Measurements from ENCODE around the gene TYROBP.
"Not testable (repeated sequence)": the region's sequence is repeated elsewhere in the genome, so short reads cannot be mapped to it uniquely, and the experiment has no call there.

TYROBP gene

DNA sequence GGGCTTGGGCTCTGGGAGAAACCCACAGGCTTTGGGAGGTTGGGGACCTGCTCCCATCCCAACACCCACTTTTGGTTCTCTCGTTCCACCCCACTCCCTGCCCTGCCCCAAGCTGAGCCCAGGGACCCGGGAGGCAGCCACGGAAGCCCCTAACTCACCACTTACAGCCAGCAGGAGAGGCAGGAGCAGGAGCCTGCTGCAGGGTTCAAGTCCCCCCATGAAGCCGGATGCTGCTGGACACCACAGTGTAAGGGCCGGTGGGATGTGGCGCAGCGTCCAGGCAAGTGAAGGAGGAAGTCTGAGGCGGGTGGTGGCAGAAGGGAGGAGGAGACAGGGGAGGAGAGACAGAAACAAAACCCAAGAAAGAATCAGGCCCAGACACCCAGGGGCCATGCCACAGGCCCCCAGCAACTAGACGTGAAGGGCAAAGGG is at the start of gene TYROBP:
TYROBP (minus strand) TSS at position 286 of the 432 bp plus-strand sequence; CDS start at position 219, 67 bp downstream.
- DNase-seq, result peak; percentile 73

DNA sequence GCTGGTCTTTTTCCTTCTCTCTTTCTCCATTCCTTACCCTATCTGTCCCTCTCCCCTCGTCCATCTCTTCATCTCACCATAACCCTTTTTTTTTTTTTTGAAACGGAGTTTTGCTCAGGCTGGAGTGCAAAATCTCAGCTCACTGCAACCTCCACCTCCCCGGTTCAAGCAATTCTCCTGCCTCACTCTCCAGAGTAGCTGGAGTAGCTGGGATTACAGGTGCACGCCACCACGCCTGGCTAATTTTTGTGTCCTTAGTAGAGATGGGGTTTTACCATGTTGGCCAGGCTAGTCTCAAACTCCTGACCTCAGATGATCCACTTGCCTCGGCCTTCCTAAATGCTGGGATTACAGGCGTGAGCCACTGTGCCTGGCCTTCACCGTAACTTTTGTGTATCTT is 49.3 kb upstream of the TYROBP start:
- DNase-seq, result not testable (repeated sequence)

- DNase-seq, result no peak
Observed at GRCh38 chr19:35955881-35956634, 48.0 kb upstream of the TYROBP start.

DNA sequence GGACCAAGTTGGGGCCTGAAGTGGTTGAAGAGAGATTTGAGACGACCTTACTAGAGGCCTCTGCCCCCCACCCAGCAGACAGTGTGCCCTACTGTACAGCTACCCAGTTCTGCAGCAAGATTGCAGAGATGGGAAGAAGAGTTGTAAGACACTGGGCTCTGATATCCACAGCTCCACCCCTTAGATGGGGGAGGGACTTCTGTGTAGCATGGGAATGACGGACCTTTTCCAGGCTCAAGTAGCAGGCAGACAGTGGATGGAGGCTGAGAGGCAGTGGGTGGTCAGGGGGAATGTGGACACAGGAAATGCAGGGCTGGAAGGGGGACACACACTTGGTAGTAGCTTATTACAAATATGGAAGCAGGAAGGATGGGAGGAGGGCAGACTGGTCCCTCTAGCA is 41.0 kb upstream of the TYROBP start:
- DNase-seq, result no peak

DNA sequence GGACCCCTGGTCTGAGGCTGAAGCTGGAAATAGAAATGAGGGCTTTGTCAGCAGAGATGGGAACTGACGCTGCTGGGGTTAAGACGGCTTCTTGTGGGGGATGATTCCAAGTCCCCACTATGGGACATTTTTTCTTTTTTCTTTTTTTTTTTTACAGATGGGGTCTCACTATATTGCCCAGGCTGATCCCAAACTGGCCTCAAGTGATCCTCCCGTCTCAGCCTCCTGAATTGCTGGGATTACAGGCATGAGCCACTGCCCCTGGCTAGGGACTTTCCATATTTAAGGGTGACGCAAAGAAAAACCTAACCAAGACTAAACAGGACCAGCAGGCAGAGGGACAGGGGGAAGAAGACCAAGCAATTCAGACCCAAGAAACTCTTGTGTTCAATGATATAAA is 38.1 kb upstream of the TYROBP start:
- DNase-seq, result no peak

- DNase-seq, result no peak
Observed at GRCh38 chr19:35945121-35945790, 37.2 kb upstream of the TYROBP start.

GRCh38 chr19:35944556-35944955 is 36.5 kb upstream of the TYROBP start:
- DNase-seq, result no peak

GRCh38 chr19:35943321-35944301 is 35.5 kb upstream of the TYROBP start:
- no peak for DNase-seq

- no peak for DNase-seq
Observed at GRCh38 chr19:35942235-35942634, 34.1 kb upstream of the TYROBP start.

DNA sequence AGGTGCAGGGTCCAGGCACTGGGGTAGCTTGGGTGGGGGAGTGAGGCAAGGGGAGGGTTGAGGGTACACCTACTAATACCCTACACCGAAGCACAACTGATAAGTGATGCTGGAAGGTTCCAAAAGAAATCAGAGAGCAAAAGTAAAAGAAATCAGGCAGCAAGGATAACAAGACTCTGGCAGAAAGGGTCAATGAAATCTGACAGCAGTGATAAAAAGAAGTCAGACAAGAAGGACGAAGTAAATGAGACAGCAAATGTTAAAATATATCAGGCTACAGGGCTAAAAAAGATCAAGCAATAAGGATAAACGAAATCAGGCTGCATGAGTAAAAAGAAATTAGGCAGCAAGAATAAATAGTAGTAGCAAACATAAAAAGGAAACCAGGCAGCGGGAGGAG is 32.7 kb upstream of the TYROBP start:
- no peak for DNase-seq

DNA sequence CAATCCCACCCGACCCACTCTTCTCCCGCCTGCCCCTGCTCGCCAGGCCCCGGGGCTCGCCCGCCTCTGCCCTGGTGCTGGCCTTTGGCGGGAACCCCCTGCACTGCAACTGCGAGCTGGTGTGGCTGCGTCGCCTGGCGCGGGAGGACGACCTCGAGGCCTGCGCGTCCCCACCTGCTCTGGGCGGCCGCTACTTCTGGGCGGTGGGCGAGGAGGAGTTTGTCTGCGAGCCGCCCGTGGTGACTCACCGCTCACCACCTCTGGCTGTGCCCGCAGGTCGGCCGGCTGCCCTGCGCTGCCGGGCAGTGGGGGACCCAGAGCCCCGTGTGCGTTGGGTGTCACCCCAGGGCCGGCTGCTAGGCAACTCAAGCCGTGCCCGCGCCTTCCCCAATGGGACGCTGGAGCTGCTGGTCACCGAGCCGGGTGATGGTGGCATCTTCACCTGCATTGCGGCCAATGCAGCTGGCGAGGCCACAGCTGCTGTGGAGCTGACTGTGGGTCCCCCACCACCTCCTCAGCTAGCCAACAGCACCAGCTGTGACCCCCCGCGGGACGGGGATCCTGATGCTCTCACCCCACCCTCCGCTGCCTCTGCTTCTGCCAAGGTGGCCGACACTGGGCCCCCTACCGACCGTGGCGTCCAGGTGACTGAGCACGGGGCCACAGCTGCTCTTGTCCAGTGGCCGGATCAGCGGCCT is 32.1 kb upstream of the TYROBP start:
- no peak for DNase-seq

DNA sequence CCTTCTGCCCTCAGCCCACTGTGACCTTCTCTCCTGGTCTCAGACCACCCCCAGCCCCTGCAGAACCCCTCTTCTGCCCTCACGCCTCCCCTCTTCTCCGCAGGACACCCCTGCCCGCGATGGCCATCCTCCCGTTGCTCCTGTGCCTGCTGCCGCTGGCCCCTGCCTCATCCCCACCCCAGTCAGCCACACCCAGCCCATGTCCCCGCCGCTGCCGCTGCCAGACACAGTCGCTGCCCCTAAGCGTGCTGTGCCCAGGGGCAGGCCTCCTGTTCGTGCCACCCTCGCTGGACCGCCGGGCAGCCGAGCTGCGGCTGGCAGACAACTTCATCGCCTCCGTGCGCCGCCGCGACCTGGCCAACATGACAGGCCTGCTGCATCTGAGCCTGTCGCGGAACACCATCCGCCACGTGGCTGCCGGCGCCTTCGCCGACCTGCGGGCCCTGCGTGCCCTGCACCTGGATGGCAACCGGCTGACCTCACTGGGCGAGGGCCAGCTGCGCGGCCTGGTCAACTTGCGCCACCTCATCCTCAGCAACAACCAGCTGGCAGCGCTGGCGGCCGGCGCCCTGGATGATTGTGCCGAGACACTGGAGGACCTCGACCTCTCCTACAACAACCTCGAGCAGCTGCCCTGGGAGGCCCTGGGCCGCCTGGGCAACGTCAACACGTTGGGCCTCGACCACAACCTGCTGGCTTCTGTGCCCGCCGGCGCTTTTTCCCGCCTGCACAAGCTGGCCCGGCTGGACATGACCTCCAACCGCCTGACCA is 31.4 kb upstream of the TYROBP start:
- no peak for DNase-seq

DNA sequence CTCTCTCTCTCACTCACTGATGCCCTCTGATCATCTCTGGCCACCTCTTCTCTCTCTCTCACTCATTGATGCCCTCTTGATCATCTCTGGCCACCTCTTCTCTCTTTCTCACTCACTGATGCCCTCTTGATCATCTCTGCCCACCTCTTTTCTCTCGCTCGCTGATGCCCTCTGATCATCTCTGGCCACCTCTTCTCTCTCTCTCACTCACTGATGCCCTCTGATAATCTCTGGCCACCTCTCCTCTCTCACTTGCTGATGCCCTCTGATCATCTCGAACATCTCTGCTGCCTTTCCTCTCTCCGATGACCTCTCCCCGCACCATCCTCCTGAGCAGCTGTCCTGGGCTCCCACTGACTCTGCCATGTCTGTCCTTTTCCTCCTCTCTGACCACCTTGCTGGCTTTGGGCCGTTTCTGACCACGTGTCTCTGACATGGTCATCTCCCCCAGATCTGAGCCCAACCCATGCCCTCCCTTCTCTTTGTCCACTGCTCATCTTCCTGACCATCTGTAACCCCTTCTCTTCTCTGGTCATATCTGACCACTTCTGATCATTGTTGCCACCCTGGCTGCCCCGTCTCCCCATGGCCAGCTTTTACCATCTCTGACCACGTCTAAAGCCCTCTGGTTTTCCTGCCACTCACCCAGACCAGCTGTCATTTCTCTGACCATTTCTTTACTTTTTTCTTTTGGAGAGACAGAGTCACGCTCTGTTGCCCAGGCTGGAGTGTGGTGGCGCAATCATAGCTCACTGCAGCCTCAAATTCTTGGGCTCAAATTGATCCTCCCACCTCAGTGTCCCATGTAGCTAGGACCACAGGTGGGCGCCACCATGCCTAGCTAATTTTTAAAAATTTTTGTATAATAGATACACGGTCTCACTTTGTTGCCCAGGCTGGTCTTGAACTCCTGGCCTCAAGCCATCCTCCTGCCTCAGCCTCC is 30.5 kb upstream of the TYROBP start:
- no peak for DNase-seq

DNA sequence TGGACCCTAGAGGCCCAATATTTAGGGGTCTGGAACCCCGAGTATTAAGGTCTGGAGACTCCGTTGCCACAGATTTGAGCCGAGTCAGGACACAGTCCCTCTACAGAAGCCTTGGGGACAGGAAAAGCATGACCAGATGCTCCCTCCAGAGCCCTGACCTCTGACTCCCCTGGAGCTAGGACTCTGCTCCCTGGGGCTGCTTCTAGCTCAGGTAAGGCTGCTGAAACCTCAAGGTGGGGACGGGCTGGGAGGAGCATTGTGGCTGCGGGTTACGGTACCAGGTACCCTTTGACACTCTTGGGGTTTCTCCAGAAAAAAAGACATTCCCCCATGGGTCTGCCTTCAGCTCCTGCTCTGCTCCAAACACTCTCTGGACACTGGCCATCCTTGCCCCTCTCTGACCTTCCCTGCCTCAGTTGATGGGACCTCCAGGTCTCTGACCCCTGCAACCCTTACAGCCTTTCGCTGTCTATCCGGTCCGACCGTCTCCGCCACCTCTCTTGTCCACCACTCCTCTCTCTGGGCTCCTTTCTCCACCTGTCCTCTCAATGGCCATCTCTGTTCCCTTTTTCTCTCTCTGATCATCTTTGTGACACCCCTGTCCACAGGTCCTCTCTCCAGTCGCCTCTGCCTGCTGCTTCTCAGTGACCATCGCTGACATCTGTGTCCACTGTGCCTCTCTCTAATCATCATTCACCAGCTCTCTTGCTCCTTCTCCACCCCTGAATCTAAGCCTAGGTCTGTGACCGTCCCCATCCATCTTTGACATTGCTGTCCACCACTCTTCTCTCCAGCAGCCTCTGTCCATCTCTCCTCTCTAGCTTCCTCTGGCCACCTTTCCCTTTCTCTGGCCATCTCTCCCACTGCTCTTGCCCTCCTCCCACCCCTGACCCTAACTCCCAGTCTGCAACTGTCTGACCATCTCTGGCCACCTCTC is 29.5 kb upstream of the TYROBP start:
- no peak for DNase-seq

DNA sequence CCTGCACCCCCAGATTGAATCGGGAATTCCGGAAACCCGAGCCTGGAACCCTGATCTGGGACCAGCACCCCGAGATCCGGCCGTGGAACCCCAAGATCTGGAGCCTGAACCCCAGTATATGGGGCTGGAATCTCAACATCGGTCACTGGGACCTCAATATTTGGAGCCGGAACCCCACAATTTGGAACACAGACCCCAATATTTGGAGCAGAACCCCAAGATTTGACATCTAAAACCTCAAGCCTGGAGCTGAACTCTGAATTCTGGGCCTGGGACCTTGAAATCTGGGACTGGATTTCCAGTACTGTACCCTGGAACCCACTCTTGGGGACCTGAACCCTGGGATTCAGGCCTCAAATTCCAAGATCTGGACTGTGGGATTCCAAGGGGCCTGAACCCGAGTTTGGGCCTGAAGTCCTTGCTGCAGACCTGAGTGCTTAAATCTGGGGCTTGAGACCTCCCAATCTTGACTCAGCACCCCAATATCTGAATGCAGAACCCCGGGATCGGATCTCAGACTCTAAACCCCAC is 28.7 kb upstream of the TYROBP start:
- no peak for DNase-seq

DNA sequence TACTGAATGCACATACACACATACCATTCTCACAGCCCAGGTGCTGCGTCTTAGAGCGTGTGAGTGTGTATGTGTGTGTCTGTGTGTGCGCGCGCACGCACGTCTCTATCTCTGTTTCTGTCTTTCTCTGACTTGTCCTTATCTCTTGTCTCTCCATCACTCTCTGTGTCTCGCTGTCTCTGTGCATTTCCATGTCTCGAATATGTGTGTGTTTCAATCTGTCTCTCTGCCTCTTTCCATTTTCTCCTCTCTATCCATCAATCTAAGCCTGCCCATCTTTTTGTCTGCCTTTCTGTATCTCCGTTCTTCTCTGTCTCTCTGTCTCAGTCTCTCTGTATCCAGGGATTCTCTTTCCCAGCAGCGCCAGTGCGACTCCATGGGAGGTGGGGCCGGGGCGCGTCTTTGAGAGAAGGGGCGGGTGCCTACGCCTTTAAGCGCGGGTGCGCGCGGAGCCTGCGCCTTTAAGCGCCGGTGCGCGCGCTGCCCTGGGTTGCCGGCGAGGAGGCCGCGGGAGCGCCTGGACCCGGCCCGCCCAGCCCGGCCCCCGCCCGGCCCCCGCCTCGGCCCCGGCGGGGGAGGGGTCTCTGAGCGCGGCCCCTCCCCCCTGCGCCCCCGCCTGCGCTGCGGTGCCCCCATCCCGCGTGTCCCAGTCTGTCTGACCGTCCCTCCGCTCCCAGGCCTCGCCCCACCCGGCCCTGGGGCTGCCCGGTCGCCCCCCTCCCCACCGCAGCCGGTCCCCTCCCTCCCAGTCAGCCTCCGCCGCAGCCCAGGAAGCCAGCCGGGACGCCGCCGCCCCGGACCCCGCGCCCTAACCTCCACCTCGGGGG is 28.0 kb upstream of the TYROBP start, which contains the start of gene LRFN3:
LRFN3 (plus strand) TSS at position 464 of the 827 bp plus-strand sequence. CDS start 3,052 bp downstream, outside the sequence.
- peak; percentile 27 for DNase-seq

DNA sequence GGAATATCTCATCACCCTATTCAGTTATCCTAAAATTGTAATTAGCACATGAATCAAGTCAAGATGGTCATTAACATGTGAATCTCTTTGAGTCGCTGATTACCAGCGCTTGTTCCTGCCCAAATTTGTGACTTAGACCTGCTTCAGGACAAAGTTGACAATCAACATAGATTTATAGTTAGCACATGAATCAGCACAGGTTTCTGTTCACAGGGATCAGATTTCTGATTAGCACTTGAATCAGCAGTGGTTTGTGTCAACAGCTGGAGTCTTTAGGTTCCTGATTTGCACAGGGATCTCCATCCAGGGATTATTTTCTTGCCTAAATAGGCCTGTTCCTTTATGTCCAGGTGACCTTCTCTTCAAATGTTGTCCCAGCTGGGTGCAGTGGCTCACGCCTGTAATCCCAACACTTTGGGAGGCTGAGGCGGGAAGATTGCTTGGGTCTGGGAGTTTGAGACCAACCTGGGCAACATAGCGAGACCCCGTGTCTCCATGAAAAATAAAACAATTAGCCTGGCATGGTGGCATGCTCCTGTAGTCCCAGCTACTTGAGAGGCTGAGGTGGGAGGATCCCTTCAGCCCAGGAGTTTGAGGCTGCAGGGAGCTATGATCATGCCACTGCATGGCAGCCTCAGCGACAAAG is 24.3 kb upstream of the TYROBP start:
- no peak for DNase-seq

GRCh38 chr19:35931874-35932202 is 23.7 kb upstream of the TYROBP start:
- DNase-seq, result no peak
